Neuronal stem cell (in vitro differentiated cells): ENCODE results near the gene ATAD3A.
"Not testable (repeated sequence)": the region's sequence is repeated elsewhere in the genome, so short reads cannot be mapped to it uniquely, and the experiment has no call there.

Experiments
- DNase-seq: peaks from one replicate; pipeline ENCODE4 v3.0.0-alpha.2; 2013; ENCODE audit warnings: low spot score
- H2AFZ ChIP-seq: one replicate; pipeline ENCODE4 v1.6.1; 2013; ENCODE audit warnings: mild to moderate bottlenecking, low read length, inconsistent platforms
- H2AK5ac ChIP-seq: 2 replicates; pipeline ENCODE4 v1.6.1; 2013; ENCODE audit warnings: low read depth, mild to moderate bottlenecking, inconsistent platforms, low read length, moderate library complexity, mixed read lengths
- H2BK120ac ChIP-seq: 2 replicates; pipeline ENCODE4 v1.6.1; 2013; ENCODE audit warnings: low read depth, mild to moderate bottlenecking, inconsistent platforms, low read length, moderate library complexity, mixed read lengths
- H2BK12ac ChIP-seq: one replicate; pipeline ENCODE4 v1.6.1; 2013; ENCODE audit warnings: low read length, inconsistent platforms
- H2BK15ac ChIP-seq: 2 replicates; pipeline ENCODE4 v1.6.1; 2013; ENCODE audit warnings: mild to moderate bottlenecking, low read length, inconsistent platforms, mixed read lengths
- H2BK5ac ChIP-seq: one replicate; pipeline ENCODE4 v1.6.1; 2013; ENCODE audit warnings: inconsistent platforms, mild to moderate bottlenecking, low read length, moderate library complexity
- H3K14ac ChIP-seq: one replicate; pipeline ENCODE4 v1.6.1; 2013; ENCODE audit warnings: low read length, inconsistent platforms
- H3K18ac ChIP-seq: 2 replicates; pipeline ENCODE4 v1.6.1; 2013; ENCODE audit warnings: low read length, inconsistent platforms
- H3K23ac ChIP-seq: 2 replicates; pipeline ENCODE4 v1.6.1; 2013; ENCODE audit warnings: low read depth, mild to moderate bottlenecking, mixed read lengths, low read length, inconsistent platforms; ENCODE audit not compliant: poor library complexity
- H3K27ac ChIP-seq: replicated peaks from 3 replicates; pipeline ENCODE4 v1.5.1; 2013; ENCODE audit warnings: low read length, inconsistent platforms
- H3K27me3 ChIP-seq, 3 experiments: 2 replicates each; pipeline ENCODE4 v1.6.1; 2013; ENCODE audit warnings: low read length in 3 of 3, mild to moderate bottlenecking in 2 of 3, inconsistent platforms in 1 of 3, low read depth in 1 of 3, mixed read lengths in 1 of 3, moderate library complexity in 1 of 3; ENCODE audit not compliant: control insufficient read depth in 3 of 3, insufficient read depth in 3 of 3
- H3K36me3 ChIP-seq, 2 donors: replicated peaks in 1 of 2; 2 replicates each; pipeline ENCODE4 v1.6.1; 2013; ENCODE audit warnings: low read length in 2 of 2; ENCODE audit not compliant: control insufficient read depth in 2 of 2, insufficient read depth in 2 of 2
- H3K4ac ChIP-seq: 2 replicates; pipeline ENCODE4 v1.6.1; 2013; ENCODE audit warnings: inconsistent platforms, mild to moderate bottlenecking, low read length, moderate library complexity
- H3K4me1 ChIP-seq, 2 donors: 1 replicate in 1 of 2; 2 replicates in 1 of 2; pipeline ENCODE4 v1.6.1; 2013; ENCODE audit warnings: low read length in 2 of 2, low read depth in 1 of 2; ENCODE audit not compliant: control insufficient read depth in 2 of 2, insufficient read depth in 1 of 2
- H3K4me2 ChIP-seq: one replicate; pipeline ENCODE4 v1.6.1; 2013; ENCODE audit warnings: mild to moderate bottlenecking, low read length, inconsistent platforms; ENCODE audit not compliant: insufficient read depth, poor library complexity, severe bottlenecking
- H3K4me3 ChIP-seq, 2 donors: 2 replicates each; pipeline ENCODE4 v1.5.1; 2013; ENCODE audit warnings: low read length in 2 of 2, mild to moderate bottlenecking in 2 of 2, inconsistent platforms in 1 of 2, moderate library complexity in 1 of 2
- H3K79me1 ChIP-seq: one replicate; pipeline ENCODE4 v1.6.1; 2013; ENCODE audit warnings: low read depth, mild to moderate bottlenecking, inconsistent platforms, low read length, moderate library complexity
- H3K9ac ChIP-seq: one replicate; pipeline ENCODE4 v1.6.1; 2013; ENCODE audit warnings: mild to moderate bottlenecking, low read depth, low read length, inconsistent platforms; ENCODE audit not compliant: poor library complexity
- H3K9me3 ChIP-seq, 2 donors: replicated peaks in 1 of 2; 2 replicates each; pipeline versions ENCODE3 to v1.6.1; 2013; ENCODE audit warnings: low read length in 2 of 2, mild to moderate bottlenecking in 2 of 2, inconsistent platforms in 1 of 2, low read depth in 1 of 2, mixed read lengths in 1 of 2, moderate library complexity in 1 of 2; ENCODE audit not compliant: control insufficient read depth in 2 of 2, insufficient read depth in 1 of 2
- H4K8ac ChIP-seq: one replicate; pipeline ENCODE4 v1.6.1; 2013; ENCODE audit warnings: low read depth, mild to moderate bottlenecking, inconsistent platforms, low read length, moderate library complexity
- H4K91ac ChIP-seq: one replicate; pipeline ENCODE4 v1.6.1; 2013; ENCODE audit warnings: low read length, low read depth, mild to moderate bottlenecking, inconsistent platforms; ENCODE audit not compliant: poor library complexity
- WGBS, 2 donors: extraction: QIAGEN DNeasy Blood & Tissue Kit; methylation state at CpG; one replicate each; pipeline ENCODE4 v1.1.7; 2013; ENCODE audit warnings: missing lambda C conversion rate in 2 of 2, mixed read lengths in 1 of 2; ENCODE audit not compliant: insufficient read length in 2 of 2, insufficient replicate concordance in 1 of 2; ENCODE audit errors: extremely low coverage in 2 of 2; 5-methylcytosine and 5-hydroxymethylcytosine counted together

Gene ATAD3A

DNA sequence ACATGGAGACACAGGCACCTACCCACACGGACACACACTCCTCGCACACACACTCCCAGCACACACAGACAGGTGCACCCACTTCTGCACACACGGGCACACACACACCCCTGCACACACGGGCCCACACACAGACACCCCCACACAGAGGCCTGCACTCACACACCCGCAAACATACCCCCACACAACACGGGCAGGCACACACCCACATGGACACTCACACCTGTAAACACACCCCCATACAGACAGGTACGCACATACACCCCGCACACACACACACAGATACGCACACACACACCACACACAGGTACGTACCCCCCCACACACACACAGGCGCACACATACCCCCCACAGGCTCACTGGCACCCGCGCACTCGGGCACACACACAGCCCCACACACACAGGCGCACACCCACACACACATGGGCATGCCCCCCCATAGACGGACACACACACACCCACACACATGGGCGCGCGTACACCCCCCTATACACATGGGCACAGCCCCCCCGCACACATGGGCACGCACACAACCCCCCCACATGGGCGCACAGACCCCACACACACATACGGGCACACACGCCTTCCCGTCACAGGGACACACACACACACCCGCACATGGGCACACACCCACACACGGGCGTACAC lies 6.1 kb downstream of the ATAD3A start:
- Histone ChIP-seq H2BK5ac (no peak overlapping the region), H3K4me2 (no peak overlapping the region)
- WGBS, 2 donors = no CpG with 5 or more reads among the region's 28 CpGs

DNA sequence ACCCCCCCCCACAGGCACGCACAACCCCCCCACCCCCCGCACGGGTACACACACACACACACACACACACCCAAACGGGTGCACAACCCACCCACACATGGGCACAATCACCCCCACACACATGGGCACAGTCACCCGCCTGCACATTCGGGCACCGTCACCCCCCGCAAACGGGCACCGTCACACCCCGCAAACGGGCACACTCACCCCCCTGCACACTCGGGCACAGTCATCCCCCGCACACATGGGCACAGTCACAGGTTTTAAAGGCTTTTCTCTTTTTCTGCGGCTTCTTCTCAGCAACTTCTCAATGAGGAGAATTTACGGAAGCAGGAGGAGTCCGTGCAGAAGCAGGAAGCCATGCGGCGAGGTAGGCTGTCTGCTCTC lies 6.7 kb downstream of the ATAD3A start:
- not testable (repeated sequence) for H3K14ac ChIP-seq
- WGBS, 2 donors = no CpG with 5 or more reads among the region's 19 CpGs

More for the DNA sequence above, 6.1 kb downstream of the ATAD3A start:
- H3K4me1 ChIP-seq = no peaks in the 10 kb centered on the region
- no peak overlapping the region for H4K91ac ChIP-seq
- no peak overlapping the region for H2BK15ac ChIP-seq
- no peak overlapping the region for H2BK12ac ChIP-seq
- no peak overlapping the region for H2AFZ ChIP-seq
- no peak overlapping the region for H2BK120ac ChIP-seq
- no peak for DNase-seq
- H3K9me3 ChIP-seq = peaks cover 0 to 1% of the 10 kb centered on the region in 2 donors
- H2AK5ac ChIP-seq = no peak overlapping the region
- no peak overlapping the region for H3K18ac ChIP-seq
- H3K4ac ChIP-seq = no peak overlapping the region
- no peak overlapping the region for H3K27ac ChIP-seq
- no peaks in the 10 kb centered on the region for H3K79me1 ChIP-seq
- peaks cover 13 to 29% of the 10 kb centered on the region in 2 donors for H3K36me3 ChIP-seq
- H4K8ac ChIP-seq = no peak overlapping the region
- no peak overlapping the region for H3K23ac ChIP-seq
- H3K9ac ChIP-seq = no peak overlapping the region
- H3K14ac ChIP-seq = no peak overlapping the region
- peak overlapping the region in 1 of 2 donors; percentile 71 for H3K4me3 ChIP-seq
- H3K27me3 ChIP-seq = no peaks in the 10 kb centered on the region

GRCh38 chr1:1519805-1520505 lies 8.0 kb downstream of the ATAD3A start:
- not testable (repeated sequence) for H2AK5ac ChIP-seq

More for the DNA sequence above, 6.7 kb downstream of the ATAD3A start:
- not testable (repeated sequence) for H4K91ac ChIP-seq, DNase-seq, H4K8ac ChIP-seq, H2AFZ ChIP-seq, H2BK120ac ChIP-seq, H3K27me3 ChIP-seq, H3K4me2 ChIP-seq, H2AK5ac ChIP-seq, H3K9me3 ChIP-seq, H3K9ac ChIP-seq, H2BK12ac ChIP-seq, H3K4ac ChIP-seq, H3K27ac ChIP-seq, H3K4me3 ChIP-seq, H3K79me1 ChIP-seq, H3K4me1 ChIP-seq, H2BK15ac ChIP-seq, H2BK5ac ChIP-seq, H3K23ac ChIP-seq, H3K18ac ChIP-seq
- peaks cover 13 to 33% of the 10 kb centered on the region in 2 donors for H3K36me3 ChIP-seq

DNA sequence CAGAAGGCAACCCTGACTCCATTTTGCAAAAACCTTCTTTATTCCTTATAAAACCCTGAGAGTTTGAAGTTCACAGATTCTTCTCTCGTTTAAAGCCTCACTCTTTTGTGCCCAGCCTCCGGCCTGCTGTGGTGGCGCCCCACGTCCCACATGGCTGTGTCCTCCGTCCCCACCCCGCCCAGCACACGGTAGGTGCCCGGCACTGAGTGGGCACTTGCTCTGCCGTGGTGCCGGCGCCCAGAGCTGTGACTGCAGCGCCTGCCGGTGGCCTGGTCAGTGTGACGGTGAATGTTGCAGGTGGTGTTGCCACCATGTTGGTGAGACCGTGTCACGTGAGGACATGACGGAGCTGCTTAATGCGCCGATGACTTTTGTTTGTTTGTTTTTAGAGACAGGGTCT lies 9.4 kb downstream of the ATAD3A start:
- DNase-seq = no peak
- H3K23ac ChIP-seq = no peak overlapping the region
- H2BK120ac ChIP-seq = no peak overlapping the region
- H3K4me3 ChIP-seq = no peak overlapping the region
- H3K27me3 ChIP-seq = no peaks in the 10 kb centered on the region
- no peak overlapping the region for H3K4me2 ChIP-seq
- peaks cover 3% of the 10 kb centered on the region for H3K79me1 ChIP-seq
- no peak overlapping the region for H3K4ac ChIP-seq
- H3K14ac ChIP-seq = no peak overlapping the region
- H3K9me3 ChIP-seq = peaks cover 0 to 1% of the 10 kb centered on the region in 2 donors
- no peak overlapping the region for H4K8ac ChIP-seq
- H2BK15ac ChIP-seq = no peak overlapping the region
- H3K18ac ChIP-seq = no peak overlapping the region
- no peak overlapping the region for H2BK12ac ChIP-seq
- no peak overlapping the region for H2AFZ ChIP-seq
- H2AK5ac ChIP-seq = no peak overlapping the region
- WGBS, 2 donors = no CpG with 5 or more reads among the region's 19 CpGs
- peaks cover 9 to 37% of the 10 kb centered on the region in 2 donors for H3K36me3 ChIP-seq
- no peaks in the 10 kb centered on the region for H3K4me1 ChIP-seq
- no peak overlapping the region for H2BK5ac ChIP-seq
- no peak overlapping the region for H3K27ac ChIP-seq
- no peak overlapping the region for H4K91ac ChIP-seq
- no peak overlapping the region for H3K9ac ChIP-seq

More at GRCh38 chr1:1519805-1520505, 8.0 kb downstream of the ATAD3A start:
- not testable (repeated sequence) for H3K27ac ChIP-seq, H2BK15ac ChIP-seq, H3K18ac ChIP-seq, H3K9me3 ChIP-seq, H3K4me3 ChIP-seq, H3K14ac ChIP-seq, H3K79me1 ChIP-seq, H3K9ac ChIP-seq, H4K91ac ChIP-seq, H3K4me1 ChIP-seq, H3K23ac ChIP-seq, DNase-seq, H2BK5ac ChIP-seq, H2AFZ ChIP-seq, H2BK120ac ChIP-seq, H2BK12ac ChIP-seq, H3K27me3 ChIP-seq, H3K4me2 ChIP-seq, H3K4ac ChIP-seq
- H4K8ac ChIP-seq = peak overlapping the region; percentile 3
- peaks cover 13 to 36% of the 10 kb centered on the region in 2 donors for H3K36me3 ChIP-seq
- WGBS, 2 donors = no CpG with 5 or more reads among the region's 51 CpGs
